Erythroblast (primary cell): ENCODE results near the gene NTSR1.

Experiments used
- DNase-seq, 2 experiments: peaks; one replicate each; lab custom pipeline; 2025; lab: John Stamatoyannopoulos, UW
- GATA1 ChIP-seq: IDR thresholded peaks from 2 replicates; pipeline ENCODE4 v1.6.1; 2011; ENCODE audit warnings: low read depth, mild to moderate bottlenecking, control low read depth, low read length, moderate library complexity
- POLR2A ChIP-seq: IDR thresholded peaks from 2 replicates; pipeline ENCODE4 v1.6.1; 2011; ENCODE audit warnings: mild to moderate bottlenecking, low read length

Gene NTSR1

DNA sequence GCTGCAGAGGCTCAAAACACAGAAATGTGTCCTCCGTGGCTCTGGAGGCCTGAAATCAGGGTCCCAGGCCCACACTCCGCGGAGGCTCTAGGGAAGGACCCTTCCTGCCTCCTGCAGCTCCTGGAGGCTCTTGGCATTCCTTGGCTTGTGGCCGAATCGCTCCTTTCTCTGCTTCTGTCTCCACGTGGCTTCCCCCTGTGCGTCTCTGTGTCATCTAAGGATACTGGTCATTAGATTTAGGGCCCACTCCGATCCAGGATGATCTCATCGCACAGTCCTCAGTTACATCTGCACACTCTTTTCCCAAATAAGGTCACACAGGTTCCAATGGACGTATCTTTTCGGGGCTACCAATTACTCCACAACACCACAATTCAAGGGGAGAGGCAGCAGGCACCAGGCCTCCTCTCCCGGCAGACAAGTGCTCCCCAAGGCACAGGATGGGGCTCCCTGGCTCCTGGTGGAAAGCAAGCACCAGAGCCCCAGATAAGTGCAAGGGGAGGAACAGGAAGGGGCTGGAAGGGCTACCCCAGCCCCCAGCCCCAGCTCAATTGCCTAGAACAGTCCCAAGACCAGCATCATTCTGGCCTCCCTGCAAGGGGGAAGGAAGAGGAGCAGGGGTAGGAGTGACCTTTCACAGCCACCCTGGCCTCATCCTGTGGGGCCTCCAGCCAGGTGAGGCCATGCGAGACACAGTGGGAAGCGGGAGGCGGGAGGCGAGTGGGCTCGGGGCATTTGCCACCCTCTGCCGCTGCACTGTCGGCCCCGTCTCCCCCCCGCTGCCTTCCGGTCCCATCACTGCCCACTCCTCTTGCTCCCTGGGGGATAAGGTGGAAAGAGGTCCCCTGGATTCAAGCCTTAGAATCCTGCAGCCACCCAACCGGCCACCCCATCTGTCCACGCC lies 16.3 kb downstream of the NTSR1 start:
- DNase-seq: no peak
- no peak for TF ChIP-seq GATA1
- no peak for TF ChIP-seq POLR2A

- no peak for TF ChIP-seq POLR2A
- no peak for TF ChIP-seq GATA1
- no peak for DNase-seq
Measured at GRCh38 chr20:62725596-62726268, 17.1 kb downstream of the NTSR1 start.

DNA sequence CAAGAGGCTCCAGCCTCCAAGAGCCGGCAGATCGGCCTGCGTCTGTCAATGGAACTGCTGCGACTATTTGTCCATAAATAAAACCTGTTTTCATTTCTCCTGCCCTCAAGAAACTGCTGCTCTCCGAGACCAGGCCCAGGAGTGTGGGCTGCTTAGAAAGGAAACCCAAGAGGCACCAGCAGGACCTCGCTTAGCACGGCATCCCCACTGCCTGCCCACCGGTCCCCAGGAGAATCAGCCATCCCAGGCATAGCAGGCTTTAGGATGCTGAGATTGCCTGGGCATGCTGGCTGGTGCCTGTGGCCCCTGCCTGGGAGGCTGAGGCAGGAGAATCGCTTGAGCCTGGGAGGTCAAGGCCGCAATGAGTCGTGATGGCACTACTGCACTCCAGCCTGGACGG lies 17.6 kb downstream of the NTSR1 start:
- TF ChIP-seq POLR2A: no peak
- no peak for TF ChIP-seq GATA1
- no peak for DNase-seq

DNA sequence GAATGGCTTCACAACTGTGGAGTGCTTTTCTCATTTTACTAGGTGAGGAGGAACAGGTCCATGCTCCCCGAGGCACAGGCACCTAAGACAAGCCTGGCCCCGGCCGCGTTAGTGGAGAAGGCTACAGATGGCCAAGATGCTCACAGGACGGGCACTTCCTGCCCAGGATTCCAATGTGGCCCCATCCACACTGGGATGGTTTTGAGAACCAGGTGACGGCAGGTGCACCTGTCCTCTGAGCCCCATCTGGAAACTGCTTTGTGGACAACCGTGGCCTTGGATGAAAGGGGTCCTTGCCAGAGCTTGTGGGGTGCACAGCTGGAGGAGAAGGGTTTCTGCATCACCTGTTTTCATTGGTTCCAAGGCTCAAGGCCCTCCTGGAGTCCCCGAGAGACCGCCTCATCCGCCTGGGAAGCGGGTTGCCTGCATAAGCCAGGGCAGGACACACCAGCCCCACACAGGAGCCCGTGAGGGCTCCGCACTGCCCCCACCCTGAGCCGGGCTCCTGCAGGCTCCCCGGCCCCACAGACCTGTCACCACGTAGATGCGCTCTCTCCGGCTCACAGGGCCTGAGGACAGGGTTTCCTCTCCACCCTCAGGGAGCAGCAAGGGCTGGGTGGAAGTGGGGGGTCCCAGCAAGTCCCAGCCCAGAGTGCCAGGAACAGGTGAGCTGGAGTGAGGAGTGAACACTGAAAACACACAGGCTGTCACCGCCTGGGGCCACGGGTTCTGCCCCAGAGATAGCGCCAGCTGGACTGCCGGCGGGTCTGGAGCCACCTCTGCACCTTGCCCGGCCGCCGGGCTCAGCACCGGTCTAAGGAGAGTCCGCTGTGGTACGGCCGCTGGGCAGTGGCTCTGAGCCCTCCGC lies 18.3 kb downstream of the NTSR1 start:
- TF ChIP-seq POLR2A (no peak), GATA1 (no peak)

DNA sequence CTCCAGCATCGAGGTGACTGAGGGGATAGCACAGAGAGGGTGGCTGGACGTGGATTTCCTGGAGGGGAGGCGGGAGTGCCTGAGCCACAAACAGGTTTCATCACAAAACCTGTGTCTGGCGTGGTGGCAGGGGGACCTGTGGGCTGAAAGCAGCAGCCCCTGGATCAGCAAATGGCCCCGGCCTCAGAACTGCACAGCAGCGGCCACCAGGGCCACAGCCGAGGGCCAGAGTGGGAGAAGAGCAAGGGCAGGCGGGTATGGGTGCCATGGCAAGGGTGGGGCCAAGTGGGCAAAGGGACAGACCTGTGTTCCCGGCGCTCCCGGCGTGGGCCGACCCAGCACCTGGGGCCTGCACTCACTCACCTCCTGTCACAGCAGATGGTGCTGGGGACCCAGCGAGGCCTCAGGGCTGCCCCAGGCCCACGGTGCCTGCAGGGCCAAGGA lies 19.0 kb downstream of the NTSR1 start:
- TF ChIP-seq GATA1 (no peak), POLR2A (no peak)

More for the DNA sequence above, 18.3 kb downstream of the NTSR1 start:
- no peak for DNase-seq

GRCh38 chr20:62728028-62728780 lies 19.6 kb downstream of the NTSR1 start:
- TF ChIP-seq POLR2A: no peak
- no peak for DNase-seq

More for the DNA sequence above, 19.0 kb downstream of the NTSR1 start:
- DNase-seq: no peak

- no peak for DNase-seq
- TF ChIP-seq GATA1: no peak
- no peak for TF ChIP-seq POLR2A
Measured at GRCh38 chr20:62728781-62729300, 20.2 kb downstream of the NTSR1 start.

GRCh38 chr20:62730481-62730880 lies 21.8 kb downstream of the NTSR1 start:
- no peak for TF ChIP-seq GATA1
- TF ChIP-seq POLR2A: no peak
- DNase-seq: no peak

GRCh38 chr20:62732031-62732760 lies 23.6 kb downstream of the NTSR1 start:
- no peak for DNase-seq
- no peak for TF ChIP-seq POLR2A
- no peak for TF ChIP-seq GATA1

DNA sequence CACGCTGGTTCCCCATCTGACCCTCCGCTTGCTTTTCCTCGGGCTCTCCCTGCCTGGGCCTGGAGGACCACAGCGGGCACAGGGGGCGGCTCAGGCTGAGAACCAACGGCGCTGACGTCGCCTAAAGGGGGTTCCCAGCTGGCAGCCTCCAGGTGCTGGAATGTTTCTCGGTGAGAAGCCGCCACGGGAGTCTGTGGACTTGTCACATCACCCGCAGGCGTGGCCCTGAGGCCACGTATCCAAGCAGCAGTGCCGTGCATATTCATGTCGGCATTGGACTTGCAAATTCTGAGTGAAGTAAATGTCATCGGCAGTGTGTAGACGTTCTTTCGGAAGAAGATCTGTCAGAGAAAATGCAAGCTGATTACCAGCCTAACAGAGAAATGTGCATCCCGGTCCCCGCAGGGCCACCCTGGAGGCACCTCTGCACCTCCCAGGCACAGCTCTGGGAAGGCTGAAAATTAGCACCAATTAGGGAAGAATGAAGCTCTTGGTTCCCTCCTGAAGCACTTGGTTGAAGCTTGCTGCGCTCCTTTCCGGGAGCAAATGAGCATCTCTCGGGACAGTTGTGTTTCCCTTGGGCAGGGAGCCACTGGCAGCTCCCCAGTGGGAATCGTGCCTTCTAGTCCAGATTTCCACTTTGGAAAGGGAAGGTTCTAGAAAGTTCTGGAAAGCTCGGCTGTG lies 24.3 kb downstream of the NTSR1 start:
- no peak for TF ChIP-seq POLR2A
- TF ChIP-seq GATA1: no peak

GRCh38 chr20:62733526-62733842 lies 24.8 kb downstream of the NTSR1 start:
- DNase-seq: no peak
- TF ChIP-seq GATA1: no peak
- TF ChIP-seq POLR2A: no peak

More for the DNA sequence above, 24.3 kb downstream of the NTSR1 start:
- DNase-seq: no peak

GRCh38 chr20:62733891-62734290 lies 25.3 kb downstream of the NTSR1 start:
- TF ChIP-seq POLR2A (no peak), GATA1 (no peak)
- DNase-seq: no peak
